ENCODE results near the gene TMEM135.

TMEM135 gene

GRCh38 chr11:87353771-87354345 lies 316.1 kb downstream of the TMEM135 start:
- no peak for DNase-seq (ENCODE audit: low spot score)

DNA sequence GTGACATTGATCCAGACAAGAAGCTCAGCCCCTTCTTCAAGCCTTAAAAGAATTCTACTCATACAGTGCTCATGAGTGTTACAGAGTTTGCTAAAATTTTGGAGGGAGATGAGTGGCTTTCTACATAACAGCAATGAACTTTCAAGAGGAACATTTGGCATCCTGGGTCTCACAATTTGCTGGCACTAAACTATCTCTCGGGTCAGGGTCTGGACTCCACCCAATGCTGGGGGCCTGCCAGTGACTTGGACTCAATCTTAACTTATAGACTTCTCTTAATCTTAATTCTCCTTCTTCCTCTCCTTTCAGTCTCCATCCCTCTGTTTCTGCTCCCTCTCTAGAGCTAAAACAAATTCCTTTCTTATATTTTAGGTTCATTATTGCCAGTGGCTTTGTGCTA lies 317.9 kb downstream of the TMEM135 start:
- DNase-seq (ENCODE audit: low spot score) = no peak

GRCh38 chr11:87356428-87356827 lies 318.7 kb downstream of the TMEM135 start:
- no peak for DNase-seq (ENCODE audit: low spot score)

DNA sequence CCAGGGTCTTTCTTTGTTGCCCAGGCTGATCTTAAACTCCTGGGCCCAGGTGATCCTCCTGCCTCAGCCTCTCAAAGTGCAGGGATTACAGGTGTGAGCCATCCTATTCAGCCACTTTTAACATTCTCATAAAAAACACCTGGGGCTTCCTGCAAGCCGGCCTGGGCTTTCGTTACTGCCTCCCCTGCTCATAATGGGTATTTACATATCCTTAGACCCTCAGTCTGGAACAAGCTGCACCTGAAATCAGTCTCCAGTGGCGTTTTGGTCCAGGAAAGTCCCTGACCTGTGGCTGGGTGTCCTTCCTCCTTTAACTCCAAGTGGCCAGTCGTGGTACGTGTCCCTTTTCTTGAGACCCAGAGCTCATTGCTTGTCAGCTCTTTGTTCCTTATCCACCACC lies 320.7 kb downstream of the TMEM135 start:
- no peak for DNase-seq (ENCODE audit: low spot score)

- DNase-seq (ENCODE audit: low spot score) = no peak
These were observed 321.7 kb downstream of the TMEM135 start for GRCh38 chr11:87359401-87359800.

DNA sequence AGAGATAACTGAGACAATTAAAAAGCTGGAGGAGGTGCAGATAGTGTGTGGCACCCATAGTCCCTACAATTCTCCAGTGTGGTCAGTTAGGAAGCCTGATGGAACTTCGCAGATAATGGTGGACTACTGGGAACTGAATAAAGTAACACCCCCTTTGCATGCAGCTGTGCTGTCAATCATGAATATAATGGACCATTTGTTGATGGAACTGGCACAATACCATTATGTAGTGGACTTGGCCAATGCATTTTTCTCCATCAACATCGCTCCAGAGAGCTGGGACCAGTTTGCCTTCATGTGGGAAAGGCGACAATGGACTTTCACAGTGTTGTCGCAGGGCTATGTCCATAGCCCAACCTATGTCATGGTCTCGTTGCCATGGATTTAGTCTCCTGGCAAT lies 324.2 kb downstream of the TMEM135 start:
- DNase-seq (ENCODE audit: low spot score) = no peak

- DNase-seq (ENCODE audit: low spot score) = no peak
These were observed 328.6 kb downstream of the TMEM135 start for GRCh38 chr11:87366346-87366745.

GRCh38 chr11:87366763-87367405 lies 329.1 kb downstream of the TMEM135 start:
- DNase-seq (ENCODE audit: low spot score) = no peak

GRCh38 chr11:87368151-87368550 lies 330.4 kb downstream of the TMEM135 start:
- no peak for DNase-seq (ENCODE audit: low spot score)

- no peak for DNase-seq (ENCODE audit: low spot score)
These were observed 331.2 kb downstream of the TMEM135 start for GRCh38 chr11:87368858-87369480.

GRCh38 chr11:87369888-87370287 lies 332.2 kb downstream of the TMEM135 start:
- no peak for DNase-seq (ENCODE audit: low spot score)

GRCh38 chr11:87372065-87372464 lies 334.3 kb downstream of the TMEM135 start:
- DNase-seq (ENCODE audit: low spot score) = no peak
